Subcutaneous adipose tissue (tissue), 4 donors: ENCODE results near the gene GTSF1L. TPM values are rescaled to one million over a fixed set of nuclear protein-coding genes. Genes with fewer than 3 reads are reported as not detected.

ENCODE experiments used
- total RNA-seq, 4 donors: library from RNA; depleted of rRNA; stranded (reverse); fragments of >200 nt; gene quantifications; one replicate each; pipeline ENCODE4 v1.1.0, GENCODE V29; 2016
- TF ChIP-seq, protein P1 (sequence below): fragments of 450-650 bp; IDR thresholded peaks from one replicate; pipeline ENCODE4 v1.5.1; 2016; ENCODE audit warnings: low read depth, mild to moderate bottlenecking, control low read depth, antibody characterized with exemption, moderate library complexity

The GTSF1L gene
- total RNA-seq, 4 donors from 2014 or later: not detected

DNA sequence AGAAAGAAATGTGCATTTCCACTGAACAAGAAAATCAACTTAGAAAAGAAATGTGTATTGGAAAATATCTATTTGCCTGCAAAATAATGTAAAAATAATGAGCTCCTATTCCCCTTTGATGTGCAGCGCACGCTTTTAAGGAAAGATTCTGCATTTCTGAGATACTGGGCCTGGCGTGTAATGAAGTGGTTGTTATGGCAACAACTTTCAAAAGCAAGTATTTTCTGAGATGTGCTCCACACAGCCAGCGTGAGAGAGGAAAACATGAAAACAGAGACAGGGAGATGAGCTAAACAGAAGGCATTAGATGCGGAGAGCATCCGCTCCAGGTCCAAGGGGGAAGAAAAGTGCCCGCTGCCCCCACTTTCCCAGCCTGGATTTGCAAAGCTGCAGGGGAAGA, 39.1 kb upstream of the GTSF1L start:
- TF ChIP-seq, protein P1, sequence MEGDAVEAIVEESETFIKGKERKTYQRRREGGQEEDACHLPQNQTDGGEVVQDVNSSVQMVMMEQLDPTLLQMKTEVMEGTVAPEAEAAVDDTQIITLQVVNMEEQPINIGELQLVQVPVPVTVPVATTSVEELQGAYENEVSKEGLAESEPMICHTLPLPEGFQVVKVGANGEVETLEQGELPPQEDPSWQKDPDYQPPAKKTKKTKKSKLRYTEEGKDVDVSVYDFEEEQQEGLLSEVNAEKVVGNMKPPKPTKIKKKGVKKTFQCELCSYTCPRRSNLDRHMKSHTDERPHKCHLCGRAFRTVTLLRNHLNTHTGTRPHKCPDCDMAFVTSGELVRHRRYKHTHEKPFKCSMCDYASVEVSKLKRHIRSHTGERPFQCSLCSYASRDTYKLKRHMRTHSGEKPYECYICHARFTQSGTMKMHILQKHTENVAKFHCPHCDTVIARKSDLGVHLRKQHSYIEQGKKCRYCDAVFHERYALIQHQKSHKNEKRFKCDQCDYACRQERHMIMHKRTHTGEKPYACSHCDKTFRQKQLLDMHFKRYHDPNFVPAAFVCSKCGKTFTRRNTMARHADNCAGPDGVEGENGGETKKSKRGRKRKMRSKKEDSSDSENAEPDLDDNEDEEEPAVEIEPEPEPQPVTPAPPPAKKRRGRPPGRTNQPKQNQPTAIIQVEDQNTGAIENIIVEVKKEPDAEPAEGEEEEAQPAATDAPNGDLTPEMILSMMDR: no peak

DNA sequence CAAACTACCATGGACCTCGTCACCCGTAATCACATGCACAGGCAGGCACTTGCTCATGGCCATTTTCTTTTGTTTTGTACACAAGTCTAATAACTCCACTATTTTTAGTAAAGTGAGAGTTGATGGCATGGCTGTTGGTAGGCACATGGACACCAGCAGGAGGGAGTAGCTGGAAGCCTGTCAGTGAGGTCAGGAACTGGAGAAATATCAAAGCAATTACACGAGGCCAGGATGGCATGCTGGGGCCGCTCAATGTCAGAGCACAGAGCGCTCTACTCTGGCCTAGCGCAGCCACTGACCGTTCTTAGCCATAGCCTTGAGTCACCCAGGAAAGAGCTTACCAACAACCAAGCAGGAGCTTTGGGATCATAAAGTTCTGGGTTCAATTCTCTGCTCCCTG, 36.1 kb upstream of the GTSF1L start:
- TF ChIP-seq, protein P1: no peak

DNA sequence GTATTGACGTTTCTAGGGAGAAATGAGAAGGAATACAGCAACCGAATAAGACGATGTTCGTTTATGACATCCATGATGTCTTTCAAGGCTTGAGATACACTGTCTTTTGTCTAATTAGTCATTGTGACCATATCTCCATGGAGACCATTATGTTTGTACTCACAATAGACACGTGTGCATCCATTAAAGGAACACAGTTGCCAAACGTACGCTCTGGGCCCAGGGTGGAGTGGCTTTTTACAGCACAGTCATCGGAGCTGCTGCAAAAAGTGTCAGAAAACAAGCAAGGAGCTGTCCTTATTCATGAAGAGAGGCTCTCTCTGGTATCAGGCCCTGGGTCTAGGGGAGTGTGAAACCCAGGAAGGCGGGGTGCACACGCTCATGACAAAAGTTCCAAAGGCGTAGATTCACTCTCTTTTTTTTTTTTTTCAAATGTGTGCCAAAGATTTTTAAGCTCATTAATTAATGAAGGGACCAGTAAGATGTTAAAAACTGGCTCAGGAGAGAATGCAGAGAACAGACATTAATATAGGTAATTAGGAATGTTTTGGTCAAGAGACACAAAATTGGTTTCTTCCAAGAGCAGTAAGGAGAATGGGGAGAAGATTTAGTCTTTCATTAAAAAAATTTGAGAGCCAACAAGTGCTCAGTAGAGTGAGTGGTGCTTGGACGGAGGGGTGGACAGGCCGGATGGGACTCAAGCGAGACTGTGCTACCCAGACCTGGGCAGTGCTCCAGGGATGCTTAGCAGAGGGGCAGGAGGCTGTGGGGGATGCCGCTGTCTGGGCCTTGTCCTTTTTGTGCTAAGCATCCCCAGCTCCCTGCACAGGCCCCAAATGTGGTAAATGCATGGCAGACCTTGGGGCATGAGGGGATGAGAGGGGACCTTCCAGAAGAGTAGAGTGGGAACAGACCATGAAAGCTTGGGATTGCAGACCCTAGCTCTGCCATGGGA, 34.9 kb upstream of the GTSF1L start:
- TF ChIP-seq, protein P1: no peak

DNA sequence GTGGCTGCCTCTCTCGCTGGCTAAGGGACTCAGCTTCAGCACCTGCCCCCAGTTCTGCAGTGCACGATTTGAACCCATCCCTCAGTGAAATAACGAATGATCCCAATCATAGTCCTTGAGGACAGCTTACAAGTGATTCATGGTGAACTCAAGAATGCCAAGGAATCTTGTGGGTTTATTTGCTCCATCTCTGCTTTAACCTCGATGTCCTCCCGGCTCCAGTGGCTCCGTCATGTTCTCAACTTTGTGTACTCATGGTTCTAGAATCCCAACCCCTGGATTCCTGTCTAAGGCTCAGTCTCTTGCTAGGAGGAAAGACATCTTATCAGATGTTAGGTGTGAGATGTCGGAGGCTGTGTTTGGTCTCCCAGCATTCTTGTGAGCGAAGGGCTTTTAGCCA, 29.0 kb upstream of the GTSF1L start:
- TF ChIP-seq, protein P1: no peak

DNA sequence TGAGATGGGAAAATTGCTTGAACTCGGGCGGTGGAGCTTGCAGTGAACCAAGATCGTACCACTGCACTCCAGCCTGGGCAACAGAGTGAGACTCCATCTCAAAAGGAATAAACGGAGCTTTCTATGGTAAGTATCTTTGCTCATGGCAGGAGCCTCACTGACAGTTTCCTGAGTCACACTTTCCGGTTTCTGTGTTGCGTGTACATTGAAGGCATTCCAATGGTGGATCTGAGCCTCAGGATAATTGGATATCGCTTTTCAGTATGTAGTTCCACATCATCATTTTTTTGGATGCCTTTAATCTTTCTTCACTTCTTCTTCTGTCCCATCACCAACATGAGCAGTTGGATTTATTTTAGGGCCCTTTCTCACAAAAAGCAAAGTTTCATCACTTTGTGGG, 28.6 kb upstream of the GTSF1L start:
- TF ChIP-seq, protein P1: no peak

DNA sequence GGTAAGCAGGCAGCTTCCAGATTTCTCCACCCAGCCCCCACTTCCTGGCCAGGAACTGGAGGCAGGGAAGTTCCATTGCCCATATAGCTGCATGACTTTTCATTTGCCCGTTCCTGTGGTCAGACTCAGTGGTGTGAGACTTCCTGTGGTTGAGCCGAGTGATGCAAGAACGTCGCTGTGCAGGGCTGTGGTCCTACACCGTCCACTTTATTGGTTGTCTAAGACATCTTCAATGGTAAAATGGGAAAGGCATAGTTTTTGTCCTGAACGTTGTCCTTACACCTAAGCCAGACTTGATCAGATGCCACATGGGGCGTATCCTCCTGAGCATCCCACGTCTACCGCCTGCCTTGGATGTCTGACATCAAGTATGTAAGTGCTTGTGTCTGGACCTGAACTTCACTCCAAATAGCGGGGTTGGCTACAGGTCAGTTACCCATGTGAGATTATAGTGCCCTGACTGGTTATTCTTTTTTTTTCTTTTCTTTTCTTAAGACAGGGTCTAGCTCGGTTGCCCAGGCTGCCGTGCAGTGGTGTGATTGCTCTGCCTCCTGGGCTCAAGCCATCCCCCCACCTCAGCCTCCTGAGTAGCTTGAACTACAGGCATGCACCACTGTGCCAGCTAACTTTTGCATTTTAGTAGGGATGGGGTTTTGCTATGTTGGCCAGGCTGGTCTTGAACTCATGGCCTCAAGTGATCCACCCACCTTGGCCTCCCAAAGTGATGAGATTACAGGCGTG, 25.9 kb upstream of the GTSF1L start:
- TF ChIP-seq, protein P1: no peak

DNA sequence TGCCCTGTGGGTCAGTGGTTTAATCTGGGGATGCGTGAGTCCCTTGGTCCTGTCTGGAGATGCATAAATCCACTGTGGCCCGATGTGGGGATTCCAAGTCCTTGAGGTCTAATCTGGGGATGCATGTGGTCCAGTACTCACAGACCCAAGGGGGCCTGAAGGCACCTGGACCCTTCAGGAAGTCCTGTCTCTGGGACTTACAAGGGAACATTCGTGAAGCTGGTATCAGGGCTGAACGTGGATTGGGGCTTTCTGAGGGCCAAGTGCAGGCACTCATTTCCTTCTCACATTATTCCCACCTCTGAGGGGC, 25.2 kb upstream of the GTSF1L start:
- TF ChIP-seq, protein P1: no peak
